Motor neuron (in vitro differentiated cells): ENCODE data around the gene STRA8. TPM values are rescaled to one million over a fixed set of nuclear protein-coding genes. Genes with fewer than 3 reads are reported as not detected.

Source experiments
- ATAC-seq, 8 experiments: fragments of 200-7000 bp; cut with Tn5 transposase; replicated peaks in 6 of 8; 2 replicates each; pipeline ENCODE4 v1.8.0; 2021; ENCODE audit warnings: mild to moderate bottlenecking in 8 of 8, moderate library complexity in 8 of 8
- H3K27ac ChIP-seq, 2 donors: fragments of 250-450 bp; sonication (Bioruptor Pico); 2 replicates each; pipeline ENCODE4 v1.9.0; 2021; ENCODE audit warnings: antibody characterized with exemption in 2 of 2, mild to moderate bottlenecking in 2 of 2, moderate library complexity in 1 of 2
- H3K4me1 ChIP-seq, 2 donors: fragments of 250-450 bp; sonication (Bioruptor Pico); replicated peaks in 1 of 2; 2 replicates each; pipeline ENCODE4 v1.6.1; 2021; ENCODE audit warnings: antibody characterized with exemption in 2 of 2, mild to moderate bottlenecking in 2 of 2, moderate library complexity in 1 of 2
- H3K4me3 ChIP-seq, 5 donors: fragments of 250-450 bp; sonication (Bioruptor Pico); 2 replicates each; pipeline ENCODE4 v1.9.0; 2021; ENCODE audit warnings: antibody characterized with exemption in 5 of 5, mild to moderate bottlenecking in 5 of 5, moderate library complexity in 4 of 5
- WGBS, 10 experiments: fragments of 450-650 bp; shearing (Covaris generic); methylation state at CpG; one replicate each; pipeline ENCODE4 v1.0.0; 2022; 5-methylcytosine and 5-hydroxymethylcytosine counted together
- in situ Hi-C, 9 experiments: fragments of 400-800 bp; cut with MboI; loops; one replicate each; pipeline ENCODE4 v1.15.0; 2021; ENCODE audit warnings: low sequenced_read_pairs in 9 of 9, low pct_unique_long_range_greater_than_20kb in 2 of 9; ENCODE audit not compliant: unreplicated experiment in 9 of 9
- total RNA-seq, 8 experiments: library from RNA; unstranded; fragments of 300-600 nt; gene quantifications; 2 replicates each; pipeline versions ENCODE4 v1.2.3 to v1.2.4, GENCODE V29; 2022

The STRA8 gene
- not detected for total RNA-seq

GRCh38 chr7:135233570-135233969, at the start of gene STRA8:
Gene STRA8 (plus strand): TSS chr7:135233838. CDS start chr7:135240525, 6,687 bp downstream.
- no peak within 1 kb of the TSS for H3K27ac ChIP-seq
- in situ Hi-C loops, result no loop called here
- no peak for ATAC-seq
- 20 to 100% (median 72%) methylated on average over 1 to 5 of the region's 28 CpGs; no CpG with 5 or more reads in 5 of the 10 experiments for WGBS, 10 experiments
- H3K4me1 ChIP-seq, result no peaks in the 10 kb centered on the region
- no peak within 1 kb of the TSS for H3K4me3 ChIP-seq

- Histone ChIP-seq H3K27ac (no peak overlapping the region), H3K4me1 (no peaks in the 10 kb centered on the region), H3K4me3 (no peak overlapping the region)
- ATAC-seq, result no peak
- in situ Hi-C loops, result no loop called here
- 71 to 100% (median 83%) methylated on average over 1 to 4 of the region's 5 CpGs; no CpG with 5 or more reads in 2 of the 10 experiments for WGBS, 10 experiments
Measured at GRCh38 chr7:135184254-135184841, 49.3 kb upstream of the STRA8 start.

GRCh38 chr7:135185471-135186260, 48.0 kb upstream of the STRA8 start:
- WGBS, 10 experiments, result 80 to 100% (median 97%) methylated on average over 1 to 3 of the region's 7 CpGs; no CpG with 5 or more reads in 4 of the 10 experiments
- Histone ChIP-seq H3K4me1 (no peaks in the 10 kb centered on the region), H3K27ac (no peak overlapping the region), H3K4me3 (no peak overlapping the region)
- no peak for ATAC-seq
- in situ Hi-C loops, result no loop called here

- Histone ChIP-seq H3K4me1 (no peaks in the 10 kb centered on the region), H3K27ac (no peak overlapping the region), H3K4me3 (no peak overlapping the region)
- 83 to 100% (median 100%) methylated on average over 1 of the region's 3 CpGs; no CpG with 5 or more reads in 5 of the 10 experiments for WGBS, 10 experiments
- in situ Hi-C loops, result no loop called here
- no peak for ATAC-seq
Measured at GRCh38 chr7:135186261-135186540, 47.4 kb upstream of the STRA8 start.

- in situ Hi-C loops, result no loop called here
- 91% methylated on average over 6 of the region's 12 CpGs; no CpG with 5 or more reads in 9 of the 10 experiments for WGBS, 10 experiments
- Histone ChIP-seq H3K4me3 (no peak overlapping the region), H3K4me1 (no peaks in the 10 kb centered on the region), H3K27ac (no peak overlapping the region)
- ATAC-seq, result no peak
Measured at GRCh38 chr7:135186841-135187253, 46.8 kb upstream of the STRA8 start.

- in situ Hi-C loops, result no loop called here
- 60 to 100% (median 88%) methylated on average over 1 to 5 of the region's 12 CpGs; no CpG with 5 or more reads in 2 of the 10 experiments for WGBS, 10 experiments
- no peak overlapping the region for H3K27ac ChIP-seq
Measured at GRCh38 chr7:135188298-135188984, 45.2 kb upstream of the STRA8 start.

GRCh38 chr7:135189221-135189662, 44.4 kb upstream of the STRA8 start:
- no peak overlapping the region for H3K27ac ChIP-seq
- in situ Hi-C loops, result no loop called here
- no peak for ATAC-seq
- H3K4me1 ChIP-seq, result no peaks in the 10 kb centered on the region
- 80 to 96% (median 92%) methylated on average over 3 to 6 of the region's 6 CpGs; no CpG with 5 or more reads in 3 of the 10 experiments for WGBS, 10 experiments
- H3K4me3 ChIP-seq, result no peak overlapping the region

More at GRCh38 chr7:135188298-135188984, 45.2 kb upstream of the STRA8 start:
- no peak for ATAC-seq
- Histone ChIP-seq H3K4me1 (no peaks in the 10 kb centered on the region), H3K4me3 (no peak overlapping the region)

GRCh38 chr7:135189961-135190360, 43.7 kb upstream of the STRA8 start:
- H3K27ac ChIP-seq, result no peak overlapping the region

GRCh38 chr7:135190703-135191102, 42.9 kb upstream of the STRA8 start:
- in situ Hi-C loops, result no loop called here
- no peak overlapping the region for H3K4me3 ChIP-seq
- no peak overlapping the region for H3K27ac ChIP-seq
- ATAC-seq, result no peak
- no peaks in the 10 kb centered on the region for H3K4me1 ChIP-seq

More at GRCh38 chr7:135189961-135190360, 43.7 kb upstream of the STRA8 start:
- no peaks in the 10 kb centered on the region for H3K4me1 ChIP-seq
- H3K4me3 ChIP-seq, result no peak overlapping the region
- 15 to 100% (median 97%) methylated on average over 1 to 4 of the region's 4 CpGs; no CpG with 5 or more reads in 1 of the 10 experiments for WGBS, 10 experiments
- peak in 2 of 8 experiments; percentile 51 to 60 for ATAC-seq
- in situ Hi-C loops, result no loop called here

- Histone ChIP-seq H3K27ac (no peak overlapping the region), H3K4me3 (no peak overlapping the region), H3K4me1 (no peaks in the 10 kb centered on the region)
- 0 to 100% (median 89%) methylated on average over 1 to 5 of the region's 11 CpGs; no CpG with 5 or more reads in 5 of the 10 experiments for WGBS, 10 experiments
- no peak for ATAC-seq
- in situ Hi-C loops, result no loop called here
Measured at GRCh38 chr7:135192914-135193536, 40.6 kb upstream of the STRA8 start.

- whole genome bisulfite sequencing, 10 experiments, result 33 to 100% (median 94%) methylated on average over 1 to 7 of the region's 10 CpGs; no CpG with 5 or more reads in 4 of the 10 experiments
- peak in 1 of 8 experiments; percentile 80 for ATAC-seq
- H3K4me1 ChIP-seq, result no peaks in the 10 kb centered on the region
- no peak overlapping the region for H3K4me3 ChIP-seq
- no peak overlapping the region for H3K27ac ChIP-seq
- in situ Hi-C loops, result no loop called here
Measured at GRCh38 chr7:135193615-135194081, 40.0 kb upstream of the STRA8 start.

GRCh38 chr7:135194494-135195095, 39.0 kb upstream of the STRA8 start:
- WGBS, 10 experiments, result 55 to 100% (median 100%) methylated on average over 1 to 9 of the region's 12 CpGs; no CpG with 5 or more reads in 2 of the 10 experiments
- Histone ChIP-seq H3K27ac (no peak overlapping the region), H3K4me3 (no peak overlapping the region), H3K4me1 (no peaks in the 10 kb centered on the region)
- no peak for ATAC-seq
- in situ Hi-C loops, result no loop called here
